ENCODE data around the gene MYO18B.
"Not testable (repeated sequence)": the region's sequence is repeated elsewhere in the genome, so short reads cannot be mapped to it uniquely, and the experiment has no call there.

The MYO18B gene

GRCh38 chr22:25959818-25960774 is 218.1 kb downstream of the MYO18B start:
- DNase-seq, result no peak

GRCh38 chr22:25961699-25962098 is 219.7 kb downstream of the MYO18B start:
- no peak for DNase-seq

GRCh38 chr22:25962711-25963110 is 220.7 kb downstream of the MYO18B start:
- no peak for DNase-seq

GRCh38 chr22:25964961-25965730 is 223.2 kb downstream of the MYO18B start:
- no peak for DNase-seq

GRCh38 chr22:25966448-25966913 is 224.5 kb downstream of the MYO18B start:
- no peak for DNase-seq

GRCh38 chr22:25969286-25969685 is 227.3 kb downstream of the MYO18B start:
- DNase-seq, result no peak

- no peak for DNase-seq
Observed at GRCh38 chr22:25969901-25970300, 227.9 kb downstream of the MYO18B start.

- DNase-seq, result no peak
Observed at GRCh38 chr22:25970374-25970911, 228.5 kb downstream of the MYO18B start.

GRCh38 chr22:25970999-25971811 is 229.2 kb downstream of the MYO18B start:
- DNase-seq, result no peak

GRCh38 chr22:25972397-25972796 is 230.4 kb downstream of the MYO18B start:
- no peak for DNase-seq

- no peak for DNase-seq
Observed at GRCh38 chr22:25976356-25976755, 234.4 kb downstream of the MYO18B start.

- DNase-seq, result no peak
Observed at GRCh38 chr22:25979968-25980367, 238.0 kb downstream of the MYO18B start.

GRCh38 chr22:25984911-25985310 is 242.9 kb downstream of the MYO18B start:
- DNase-seq, result not testable (repeated sequence)

- DNase-seq, result peak in 1 of 2 donors; percentile 14
Observed at GRCh38 chr22:25987948-25988347, 246.0 kb downstream of the MYO18B start.

GRCh38 chr22:25990940-25991339 is 249.0 kb downstream of the MYO18B start:
- DNase-seq, result no peak

- DNase-seq, result no peak
Observed at GRCh38 chr22:25992331-25992730, 250.3 kb downstream of the MYO18B start.

GRCh38 chr22:25996669-25997068 is 254.7 kb downstream of the MYO18B start:
- DNase-seq, result no peak

- DNase-seq, result no peak
Observed at GRCh38 chr22:25997886-25998775, 256.1 kb downstream of the MYO18B start.

GRCh38 chr22:26002456-26002855 is 260.5 kb downstream of the MYO18B start:
- no peak for DNase-seq

GRCh38 chr22:26004477-26004876 is 262.5 kb downstream of the MYO18B start:
- no peak for DNase-seq

GRCh38 chr22:26008587-26008986 is 266.6 kb downstream of the MYO18B start:
- DNase-seq, result no peak

Data from CD4-positive, alpha-beta T cell treated with Interleukin-4 for 1 hour (primary cell).